Measurements from ENCODE around the gene CHMP1B.
"Not testable (repeated sequence)": the region's sequence is repeated elsewhere in the genome, so short reads cannot be mapped to it uniquely, and the experiment has no call there.

CHMP1B gene

DNA sequence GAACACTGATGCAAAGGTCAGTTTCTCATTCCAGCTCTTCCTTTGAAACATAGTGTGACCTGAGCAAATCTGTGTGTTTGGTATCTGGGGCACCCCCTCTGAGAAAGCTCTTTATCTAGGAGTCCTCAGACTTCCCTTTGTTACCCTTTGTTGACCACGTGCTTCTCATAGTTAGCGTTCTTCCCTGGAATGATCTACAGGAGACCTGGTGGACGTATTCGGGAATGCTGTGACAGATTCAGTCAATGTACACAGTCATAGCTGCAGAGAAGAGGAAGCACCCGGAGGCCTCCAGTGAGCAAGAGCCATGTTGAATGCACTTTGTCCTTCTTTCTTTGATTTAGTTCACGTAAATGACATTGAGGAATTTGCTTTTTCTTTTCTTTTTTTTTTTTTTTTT lies 10.7 kb upstream of the CHMP1B start:
- no peak for DNase-seq (ENCODE audit: low spot score)

GRCh38 chr18:11842562-11842961 lies 8.7 kb upstream of the CHMP1B start:
- no peak for DNase-seq (ENCODE audit: low spot score)

DNA sequence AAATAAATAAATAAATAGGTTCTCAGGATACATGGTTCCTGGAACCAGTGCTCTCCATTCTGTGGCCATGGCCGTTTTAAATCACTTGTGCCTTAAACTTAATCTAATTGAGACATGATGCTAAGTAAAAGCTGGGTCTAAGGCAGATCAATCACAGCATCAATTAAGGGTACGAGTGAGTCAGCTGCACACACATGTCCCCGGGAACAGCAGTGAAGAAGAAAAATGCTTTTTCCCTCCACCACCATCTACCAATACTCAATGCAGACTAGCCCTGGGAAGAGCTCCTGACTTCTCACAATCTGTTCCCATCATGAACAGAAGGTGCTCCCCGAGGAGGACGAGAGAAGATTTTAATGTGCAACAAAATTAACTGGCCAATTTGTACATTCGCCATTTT lies 6.8 kb upstream of the CHMP1B start:
- DNase-seq (ENCODE audit: low spot score) = no peak

DNA sequence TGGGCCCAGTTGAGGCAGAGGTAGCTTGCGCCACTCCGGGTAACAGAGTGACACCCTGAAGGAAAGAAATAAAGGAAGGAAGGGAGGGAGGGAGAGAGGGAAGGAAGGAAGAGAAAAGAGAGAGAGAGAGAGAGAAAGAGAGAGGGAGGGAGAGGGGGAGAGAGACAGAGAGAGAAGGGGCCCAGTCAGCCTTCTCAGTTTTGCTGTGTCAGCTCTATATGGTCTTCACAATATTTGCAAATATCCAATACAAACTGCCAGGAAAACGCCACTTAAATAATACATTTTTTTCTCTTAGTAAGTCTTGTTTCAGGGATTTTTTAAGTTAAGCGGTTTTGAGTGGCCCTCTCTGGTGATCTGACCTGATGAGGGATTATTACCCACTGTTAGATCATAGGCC lies 5.6 kb upstream of the CHMP1B start:
- no peak for DNase-seq (ENCODE audit: low spot score)

DNA sequence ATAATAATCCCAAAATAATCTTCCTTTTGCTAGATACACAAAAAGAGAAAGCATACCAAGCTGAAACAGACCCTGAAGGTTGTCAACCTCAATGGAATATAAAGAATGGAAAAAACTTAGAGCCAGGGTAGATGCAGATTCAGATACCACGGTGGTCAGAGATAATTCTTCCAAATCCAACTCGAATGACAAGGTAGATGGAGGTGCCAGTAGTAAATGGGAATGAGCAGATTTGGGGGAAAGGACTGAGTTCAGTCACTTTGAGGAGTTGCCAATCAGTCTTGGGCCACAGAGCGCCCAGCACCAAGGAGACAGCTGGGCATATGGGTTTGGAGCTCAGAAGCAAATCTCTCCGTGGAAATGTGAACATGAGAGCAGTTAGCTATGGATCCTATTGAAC lies 3.4 kb upstream of the CHMP1B start:
- no peak for DNase-seq (ENCODE audit: low spot score)

- DNase-seq (ENCODE audit: low spot score) = no peak
These were observed 1.9 kb upstream of the CHMP1B start for GRCh38 chr18:11849279-11849678.

GRCh38 chr18:11849841-11850634 lies 1.2 kb upstream of the CHMP1B start:
- DNase-seq (ENCODE audit: low spot score) = peak; percentile 47

DNA sequence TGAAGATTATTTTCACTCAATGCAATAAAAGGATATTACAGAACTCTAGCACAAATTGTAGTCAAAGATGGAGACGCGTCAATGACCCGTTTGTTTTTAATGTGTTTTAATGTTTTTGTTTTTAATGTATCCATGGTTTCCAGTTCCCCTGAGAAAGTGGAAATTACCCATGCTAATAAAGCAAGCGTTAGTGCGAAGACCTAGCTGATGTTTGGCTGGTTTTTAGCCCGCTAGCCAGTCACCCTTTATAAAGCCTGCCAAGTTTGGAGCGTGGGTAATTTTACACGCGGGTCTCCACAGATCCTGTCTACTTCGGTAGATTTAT lies 430 bp upstream of the CHMP1B start:
- peak; percentile 65 for DNase-seq (ENCODE audit: low spot score)

GRCh38 chr18:11851806-11852337 lies 659 bp downstream of the CHMP1B start:
- DNase-seq (ENCODE audit: low spot score) = peak; percentile 42

DNA sequence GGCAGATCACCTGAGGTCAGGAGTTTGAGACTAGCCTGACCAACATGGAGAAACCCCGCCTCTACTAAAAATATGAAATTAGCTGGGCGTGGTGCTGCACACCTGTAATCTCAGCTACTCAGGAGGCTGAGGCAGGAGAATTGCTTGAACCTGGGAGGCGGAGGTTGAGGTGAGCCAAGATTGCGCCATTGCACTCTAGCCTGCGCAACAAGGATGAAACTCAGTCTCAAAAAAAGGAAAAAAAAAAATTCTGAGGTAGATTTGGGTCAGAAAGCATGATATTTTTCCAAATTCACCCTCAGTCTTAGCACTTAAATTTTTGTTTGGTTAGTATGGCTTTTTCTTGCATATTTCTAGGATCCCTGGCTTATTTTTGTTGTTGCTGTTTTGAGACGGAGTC lies 3.3 kb downstream of the CHMP1B start:
- not testable (repeated sequence) for DNase-seq (ENCODE audit: low spot score)

- DNase-seq (ENCODE audit: low spot score) = no peak
These were observed 6.1 kb downstream of the CHMP1B start for GRCh38 chr18:11857177-11857887.

GRCh38 chr18:11859282-11859830 lies 8.1 kb downstream of the CHMP1B start:
- no peak for DNase-seq (ENCODE audit: low spot score)

GRCh38 chr18:11859903-11860407 lies 8.7 kb downstream of the CHMP1B start:
- DNase-seq (ENCODE audit: low spot score) = no peak

DNA sequence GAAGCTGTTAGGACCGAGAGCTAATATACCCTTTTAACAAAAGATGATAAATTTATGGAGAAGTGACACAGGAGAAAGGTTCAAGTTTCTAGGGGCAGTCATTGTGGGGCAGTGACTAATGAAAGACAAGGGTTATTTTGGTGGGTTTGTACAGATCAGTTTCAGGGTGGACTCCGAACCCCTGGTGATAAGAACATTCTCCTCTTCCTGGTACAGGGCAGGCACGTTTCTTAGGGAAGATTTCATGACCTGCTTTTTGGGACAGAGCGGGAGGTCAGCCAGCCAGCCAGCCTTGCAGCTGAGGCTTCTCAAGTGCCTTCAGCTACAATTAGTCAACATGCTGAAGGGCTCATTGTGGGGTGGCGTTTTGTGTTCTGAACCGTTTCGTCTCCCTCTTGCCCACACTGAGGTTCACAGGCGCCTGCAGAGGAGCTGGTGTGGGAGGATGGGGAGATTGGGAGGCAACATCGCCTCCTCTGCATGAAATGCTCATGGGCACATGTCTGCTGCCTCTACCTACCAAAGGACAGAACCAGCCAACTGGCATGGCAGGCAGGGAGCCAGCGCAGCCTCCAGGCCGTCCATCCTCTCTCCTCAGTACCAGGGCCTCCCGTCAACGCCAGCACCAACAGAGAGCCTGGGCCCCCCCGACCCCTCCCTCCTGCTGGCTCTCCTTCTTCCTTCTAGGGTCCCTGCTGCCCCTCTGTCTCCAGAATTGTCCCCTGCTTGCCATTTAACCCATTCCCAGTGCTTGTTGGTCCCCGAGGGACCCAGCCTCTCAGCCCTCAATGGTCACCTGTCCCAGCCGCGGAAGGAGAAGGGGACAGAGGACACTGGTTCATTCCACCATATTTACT lies 9.6 kb downstream of the CHMP1B start:
- DNase-seq (ENCODE audit: low spot score) = no peak

DNA sequence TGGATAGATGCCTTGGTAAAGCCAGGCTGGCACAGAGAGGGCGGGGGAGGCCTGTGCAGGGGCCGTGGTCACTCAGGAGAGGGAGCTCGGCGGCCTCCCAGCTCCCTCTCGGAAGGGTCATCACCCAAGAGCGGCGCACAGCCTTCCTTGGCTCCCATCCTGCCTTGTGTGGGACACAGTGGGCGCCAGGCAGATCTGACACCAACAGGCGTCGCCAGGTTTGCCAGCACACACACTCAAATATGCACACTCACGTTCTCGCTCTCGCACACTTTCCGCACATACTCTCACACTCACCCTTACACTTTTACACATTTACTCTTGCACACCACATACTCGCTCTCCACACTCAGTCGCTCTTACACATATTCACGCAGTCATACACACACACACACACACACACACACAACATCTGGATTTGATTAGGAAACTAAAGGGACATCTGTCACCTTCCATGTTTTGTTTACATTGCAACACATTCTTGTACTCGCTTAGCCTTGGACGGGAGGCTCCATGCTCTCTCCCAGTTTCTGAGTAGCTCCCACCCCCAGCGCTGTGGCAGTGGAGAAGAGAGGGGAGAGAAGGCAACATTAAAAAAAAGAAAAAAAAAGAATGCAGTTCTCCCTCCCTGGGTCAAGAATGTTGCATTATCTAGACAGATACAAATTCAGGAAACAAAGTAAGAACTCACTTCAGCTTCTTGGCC lies 10.5 kb downstream of the CHMP1B start:
- no peak for DNase-seq (ENCODE audit: low spot score)

DNA sequence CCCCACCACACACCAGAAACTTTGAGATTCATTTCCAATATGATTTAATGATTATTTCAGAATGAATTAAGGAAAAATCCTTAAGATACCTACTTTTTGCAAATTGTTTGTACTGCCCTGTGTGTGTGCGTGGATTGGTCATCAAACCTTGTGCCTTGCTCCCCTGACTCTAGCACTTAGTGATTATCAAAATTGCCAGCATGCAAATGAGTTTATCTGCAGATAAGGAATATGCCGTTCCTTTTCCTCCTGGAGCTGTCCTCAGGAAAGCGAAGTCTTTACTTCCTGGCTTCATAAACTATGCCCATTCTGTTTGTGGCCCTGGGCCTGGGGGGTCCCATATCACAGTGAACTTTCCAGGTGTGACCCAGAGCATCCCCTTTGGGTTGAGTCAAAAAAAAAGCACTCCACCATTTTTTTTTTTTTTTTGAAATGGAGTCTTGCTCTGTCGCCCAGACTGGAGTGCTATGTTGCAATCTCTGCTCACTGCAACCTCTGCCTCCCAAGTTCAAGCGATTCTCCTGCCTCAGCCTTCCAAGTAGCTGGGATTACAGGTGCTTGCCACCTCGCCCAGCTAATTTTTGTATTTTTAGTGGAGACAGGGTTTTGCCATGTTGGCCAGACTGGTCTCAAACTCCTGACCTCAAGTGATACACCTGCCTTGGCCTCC lies 11.4 kb downstream of the CHMP1B start:
- no peak for DNase-seq (ENCODE audit: low spot score)

DNA sequence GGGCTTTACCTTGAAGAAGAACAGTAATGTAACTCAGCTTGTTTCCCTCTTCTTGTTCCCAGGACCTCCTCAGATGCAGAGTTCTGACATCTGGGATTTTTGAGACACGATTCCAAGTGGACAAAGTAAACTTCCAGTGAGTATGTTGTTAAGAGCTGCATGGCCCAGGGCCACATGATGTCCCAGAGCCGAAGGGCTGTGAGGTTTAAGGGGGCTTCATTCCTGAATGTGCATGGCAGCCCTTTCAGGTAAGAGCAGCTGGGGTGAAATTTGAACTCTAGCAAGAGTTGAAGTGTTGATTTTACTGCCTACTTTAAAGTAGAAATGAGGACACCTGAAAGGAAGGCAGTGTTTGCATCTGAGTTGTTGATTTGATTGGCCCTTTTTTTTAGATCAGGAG lies 13.3 kb downstream of the CHMP1B start:
- DNase-seq (ENCODE audit: low spot score) = no peak

GRCh38 chr18:11865071-11865470 lies 13.9 kb downstream of the CHMP1B start:
- no peak for DNase-seq (ENCODE audit: low spot score)

- no peak for DNase-seq (ENCODE audit: low spot score)
These were observed 15.1 kb downstream of the CHMP1B start for GRCh38 chr18:11866329-11866728.

GRCh38 chr18:11866764-11867163 lies 15.6 kb downstream of the CHMP1B start:
- no peak for DNase-seq (ENCODE audit: low spot score)

- DNase-seq (ENCODE audit: low spot score) = no peak
These were observed 17.0 kb downstream of the CHMP1B start for GRCh38 chr18:11868230-11868629.

Measured in CD4-positive, alpha-beta T cell treated with Interleukin-2 at 100 ng/mL for 4 hours (primary cell).